IPS-11a (cell line): ENCODE results near the gene NTRK3.

Source experiments
- H3K4me3 ChIP-seq: one replicate; pipeline ENCODE4 v1.5.1; 2013; ENCODE audit warnings: low read depth, low read length, control low read depth

Gene NTRK3

DNA sequence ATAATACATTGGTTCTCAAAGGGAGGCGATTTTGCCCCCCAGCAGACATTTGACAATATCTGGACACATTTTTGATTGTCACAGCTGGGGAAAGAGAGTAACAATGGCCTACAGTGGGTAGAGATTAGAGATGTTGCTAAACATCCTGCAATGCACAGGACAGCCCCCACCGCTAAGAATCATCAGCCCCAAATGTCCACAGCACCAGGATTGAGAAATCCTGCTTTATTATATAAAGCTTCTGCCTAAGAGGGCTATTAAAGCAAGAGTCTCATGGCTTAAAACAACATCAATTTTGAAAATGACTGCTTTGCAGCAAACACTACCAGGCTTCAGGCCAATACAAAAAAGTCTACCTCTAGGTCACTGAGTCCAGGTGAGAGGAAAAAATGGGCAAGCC, 68.2 kb downstream of the NTRK3 start:
- H3K4me3 ChIP-seq: no peak overlapping the region

DNA sequence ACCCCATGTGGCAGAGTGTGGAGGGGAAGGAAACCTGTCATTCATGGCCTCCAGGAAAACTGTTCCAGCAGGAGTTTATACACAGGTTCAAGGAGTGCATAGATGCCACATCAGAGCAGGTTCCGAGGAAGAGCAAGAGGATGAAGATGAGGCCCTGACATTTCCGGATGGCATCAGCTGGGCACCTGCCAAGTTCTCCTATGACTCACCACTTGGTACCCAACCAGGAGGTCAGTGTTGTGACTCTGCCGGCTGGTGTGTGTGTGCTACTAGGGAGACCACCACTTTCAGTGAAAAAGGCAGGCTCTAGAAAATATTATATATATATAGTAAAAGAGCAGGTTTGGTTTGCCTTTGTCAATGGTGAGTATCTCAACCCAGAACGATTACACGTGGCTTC, 69.3 kb downstream of the NTRK3 start:
- H3K4me3 ChIP-seq: no peak overlapping the region

DNA sequence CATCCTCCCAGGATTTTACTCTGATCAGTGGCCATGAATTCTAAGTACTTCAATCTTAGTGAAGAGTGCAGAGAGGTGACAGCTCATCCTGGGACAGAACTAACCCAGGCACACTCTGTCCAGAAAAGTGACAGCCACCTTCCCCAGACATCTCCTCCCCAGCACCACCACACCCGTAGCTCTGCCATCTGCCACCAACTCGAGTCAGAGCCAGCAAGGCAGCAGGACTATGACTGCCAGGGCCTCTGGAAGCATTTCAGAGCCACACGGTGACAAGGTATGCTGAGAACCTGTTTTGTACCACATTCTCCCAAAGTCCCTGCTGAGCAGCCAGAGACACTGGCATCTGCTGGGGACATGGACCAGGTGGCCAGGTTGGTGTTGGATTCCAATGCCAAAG, 71.0 kb downstream of the NTRK3 start:
- H3K4me3 ChIP-seq: no peak overlapping the region

DNA sequence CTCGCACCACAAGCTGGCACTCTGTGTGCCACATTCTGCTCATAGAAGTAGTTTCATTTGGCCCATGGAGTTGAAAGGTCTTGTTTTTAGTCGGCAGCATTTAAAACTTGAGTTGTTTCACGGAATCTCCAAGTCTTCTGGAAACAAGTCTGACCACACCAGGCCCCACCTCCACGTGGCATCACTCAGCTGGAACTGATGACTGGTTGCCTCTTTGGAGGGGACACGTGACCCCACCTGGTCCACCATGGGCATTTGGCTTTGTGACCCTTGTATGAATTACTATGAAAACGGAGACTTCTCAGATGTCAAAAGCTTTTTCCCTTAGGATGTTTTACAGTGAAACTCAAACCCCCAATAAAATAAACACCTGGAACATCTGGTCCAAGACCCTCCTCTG, 74.9 kb downstream of the NTRK3 start:
- no peak overlapping the region for H3K4me3 ChIP-seq

DNA sequence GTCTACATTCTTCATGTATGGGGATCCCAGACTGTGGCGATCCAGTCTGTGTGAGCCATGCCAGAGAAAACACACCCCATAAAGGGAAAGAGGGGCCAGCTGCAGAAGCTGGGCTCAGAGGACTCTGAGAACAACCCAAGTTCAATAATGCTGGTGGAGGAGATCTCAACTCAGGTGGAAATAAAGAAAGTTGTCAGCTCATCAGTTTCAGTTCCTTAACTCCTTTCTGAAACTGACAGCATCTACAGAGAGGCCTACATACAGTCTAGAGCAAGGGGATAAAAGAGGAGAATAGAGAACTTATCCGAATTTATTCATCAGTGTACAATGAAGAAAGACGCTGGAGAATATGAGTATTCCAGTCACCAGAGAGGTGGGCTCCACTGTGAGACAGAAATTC, 77.0 kb downstream of the NTRK3 start:
- no peak overlapping the region for H3K4me3 ChIP-seq

DNA sequence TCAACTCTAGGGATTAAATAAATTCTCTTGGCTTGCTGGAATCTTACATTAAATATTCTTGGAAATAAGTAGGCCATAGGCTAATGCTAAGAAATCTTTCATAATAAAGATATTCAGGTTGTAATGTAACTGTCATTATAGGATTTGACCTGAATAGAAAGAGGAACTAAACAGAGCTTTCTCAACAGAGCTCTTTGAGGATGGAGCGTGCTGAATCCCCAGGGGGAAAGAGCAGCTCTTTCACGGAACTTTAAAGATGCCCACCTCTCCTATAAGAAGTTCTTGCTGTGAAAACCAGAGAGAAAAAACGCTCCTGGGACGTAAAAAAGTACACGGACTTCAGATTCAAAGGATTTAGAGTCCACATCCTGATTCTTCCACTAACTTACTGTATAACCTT, 77.9 kb downstream of the NTRK3 start:
- H3K4me3 ChIP-seq: no peak overlapping the region

DNA sequence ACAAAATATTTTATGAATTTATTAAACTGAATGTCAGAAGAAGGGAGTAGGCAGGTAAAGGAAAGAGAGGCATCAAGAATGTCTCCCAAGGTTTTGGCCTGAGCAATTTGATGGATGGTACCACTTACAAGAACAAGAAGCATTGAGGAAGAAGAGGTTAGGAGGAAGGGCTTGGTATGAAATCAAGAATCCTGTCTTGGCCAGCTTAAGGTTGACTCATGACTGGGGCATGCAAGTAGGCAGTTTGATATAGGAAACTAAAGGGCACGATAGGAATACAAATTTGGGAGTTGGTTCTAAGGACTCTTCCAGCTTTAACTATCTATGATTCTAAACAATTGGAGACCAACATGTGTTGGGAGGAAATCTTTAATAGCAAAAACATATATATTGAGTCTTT, 79.1 kb downstream of the NTRK3 start:
- no peak overlapping the region for H3K4me3 ChIP-seq

DNA sequence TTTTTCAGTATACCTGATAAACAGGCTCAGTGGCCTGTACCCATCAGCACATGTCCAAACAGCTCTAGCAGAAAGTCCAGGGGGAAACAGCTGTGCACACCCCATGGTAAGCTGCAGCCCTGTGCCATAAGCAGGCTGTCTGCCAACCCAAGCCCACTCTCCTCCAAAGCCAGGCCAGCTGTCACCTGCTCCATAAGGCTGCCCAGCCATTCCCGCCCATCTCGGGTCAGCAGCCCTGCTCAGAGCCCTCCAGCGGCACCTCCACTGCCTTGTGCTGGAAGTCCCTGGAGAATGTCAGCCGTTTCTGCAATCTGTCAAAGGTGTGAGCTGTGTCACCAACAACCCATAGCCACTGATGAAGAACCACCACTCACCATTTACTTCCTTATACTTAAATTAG, 82.0 kb downstream of the NTRK3 start:
- no peak overlapping the region for H3K4me3 ChIP-seq

DNA sequence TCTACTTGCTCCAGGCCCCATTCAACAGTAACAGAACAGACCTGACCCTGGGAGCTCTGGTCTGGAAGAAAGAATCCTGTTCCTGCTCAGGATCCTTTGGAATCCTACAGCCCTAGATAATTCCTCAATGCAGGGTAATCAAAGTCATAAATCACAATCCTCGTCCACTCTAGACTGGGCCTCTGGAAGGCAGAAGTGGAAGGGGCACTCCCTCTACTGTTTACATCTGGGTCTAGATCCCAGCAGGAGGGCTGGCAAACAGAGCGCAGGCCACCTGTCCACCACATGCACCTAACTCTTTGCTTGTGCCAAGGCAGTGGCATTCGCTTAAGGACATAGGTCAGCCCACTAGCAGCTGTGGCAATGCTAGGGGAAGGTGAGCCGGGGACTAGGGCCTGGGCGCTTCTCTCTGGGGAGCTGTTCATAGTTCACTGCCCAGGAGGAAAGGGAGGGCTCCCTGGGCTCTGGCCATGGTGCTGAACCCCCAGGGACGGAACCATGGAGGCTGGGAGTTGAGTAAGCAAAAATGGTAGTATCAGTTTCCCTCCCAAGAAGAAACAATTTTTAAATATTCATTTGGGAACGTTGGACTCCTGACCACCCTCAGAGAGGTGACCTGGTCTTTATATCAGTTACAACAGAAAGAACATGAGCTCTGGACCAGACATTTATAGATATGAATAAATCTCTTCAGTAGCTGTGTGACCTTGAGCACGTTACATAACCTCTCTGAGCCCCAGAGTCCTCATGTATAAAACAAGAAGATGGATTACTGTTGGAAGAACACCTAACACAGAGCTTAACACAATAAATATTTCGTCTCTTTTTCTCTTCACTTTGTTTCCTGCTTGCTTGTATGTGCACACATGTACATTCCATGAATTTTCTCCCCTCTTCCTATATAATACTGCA, 90.2 kb downstream of the NTRK3 start:
- no peak overlapping the region for H3K4me3 ChIP-seq

DNA sequence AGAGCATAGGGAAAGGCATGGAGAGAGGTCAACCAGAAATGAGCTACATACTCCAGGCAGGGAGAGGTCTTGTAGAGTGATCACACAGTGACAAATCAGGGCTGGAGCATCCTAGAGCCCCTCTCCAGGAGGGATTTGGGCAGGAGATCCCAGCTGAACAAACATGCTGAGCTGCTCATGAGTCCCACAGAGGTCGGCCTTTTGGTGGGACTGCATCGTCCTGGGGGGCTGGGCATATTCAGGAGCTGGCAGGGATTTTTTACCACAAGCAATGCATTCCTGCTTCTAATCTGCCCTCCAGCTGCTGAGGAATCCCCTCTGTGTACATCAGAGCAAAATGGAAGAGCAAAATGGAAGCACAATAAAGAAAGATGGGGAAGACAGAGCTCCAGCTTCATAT, 94.9 kb downstream of the NTRK3 start:
- H3K4me3 ChIP-seq: no peak overlapping the region

DNA sequence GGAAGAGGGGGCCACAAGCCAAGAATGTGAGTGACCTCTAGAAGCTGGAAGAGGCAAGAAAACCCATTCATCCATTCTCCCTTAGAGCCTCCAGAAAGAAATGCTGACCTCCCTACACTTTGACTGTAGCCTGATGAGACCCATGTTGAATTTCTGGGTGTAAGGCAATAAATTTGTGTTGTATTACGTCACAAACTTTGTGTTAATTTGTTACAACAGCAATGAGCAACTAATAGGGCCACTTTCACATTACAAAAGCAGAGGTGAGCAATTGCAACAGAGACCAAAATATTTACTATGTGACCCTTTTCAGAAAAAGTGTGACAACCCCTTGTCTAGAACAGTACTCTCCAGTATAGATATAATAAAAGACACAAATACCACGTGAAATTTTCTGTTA, 101.2 kb downstream of the NTRK3 start:
- H3K4me3 ChIP-seq: no peak overlapping the region

DNA sequence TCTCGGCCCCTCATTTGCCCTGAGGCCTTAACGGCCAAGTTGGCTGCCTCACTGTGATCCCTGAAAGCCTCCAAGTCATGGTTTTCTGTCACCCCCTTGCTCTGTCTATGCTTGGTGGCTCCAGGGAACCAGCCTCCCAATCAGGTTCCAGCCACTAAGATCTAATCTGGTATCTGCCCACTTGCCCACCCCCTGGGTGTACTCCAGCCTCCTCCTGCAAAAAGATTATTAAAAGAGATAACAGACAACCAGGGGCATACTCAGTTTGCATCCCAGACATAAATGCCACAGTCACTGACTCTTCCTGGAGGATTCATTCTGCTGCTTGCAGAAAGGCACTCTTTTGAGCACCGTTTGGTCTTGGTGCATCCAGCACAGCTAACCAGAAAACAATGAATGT, 103.9 kb downstream of the NTRK3 start:
- no peak overlapping the region for H3K4me3 ChIP-seq

DNA sequence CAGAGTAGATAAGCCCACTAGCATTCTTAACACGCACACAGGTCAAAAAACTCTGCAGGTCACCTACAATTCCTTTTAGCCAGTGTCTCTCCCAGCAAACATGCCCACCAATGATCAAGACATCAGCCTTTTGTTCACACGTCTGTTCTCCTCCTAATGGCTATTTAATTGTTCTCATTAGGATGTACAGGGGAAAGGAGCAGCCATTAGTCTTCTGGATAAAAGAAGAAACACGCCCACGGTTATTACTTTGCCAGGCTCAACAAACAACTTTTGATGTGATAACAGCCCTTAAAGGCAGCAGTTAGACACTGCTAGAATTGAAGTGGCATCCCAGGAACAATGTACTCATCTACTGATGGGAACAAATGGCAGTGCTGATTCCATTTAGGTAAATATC, 108.8 kb downstream of the NTRK3 start:
- H3K4me3 ChIP-seq: no peak overlapping the region

DNA sequence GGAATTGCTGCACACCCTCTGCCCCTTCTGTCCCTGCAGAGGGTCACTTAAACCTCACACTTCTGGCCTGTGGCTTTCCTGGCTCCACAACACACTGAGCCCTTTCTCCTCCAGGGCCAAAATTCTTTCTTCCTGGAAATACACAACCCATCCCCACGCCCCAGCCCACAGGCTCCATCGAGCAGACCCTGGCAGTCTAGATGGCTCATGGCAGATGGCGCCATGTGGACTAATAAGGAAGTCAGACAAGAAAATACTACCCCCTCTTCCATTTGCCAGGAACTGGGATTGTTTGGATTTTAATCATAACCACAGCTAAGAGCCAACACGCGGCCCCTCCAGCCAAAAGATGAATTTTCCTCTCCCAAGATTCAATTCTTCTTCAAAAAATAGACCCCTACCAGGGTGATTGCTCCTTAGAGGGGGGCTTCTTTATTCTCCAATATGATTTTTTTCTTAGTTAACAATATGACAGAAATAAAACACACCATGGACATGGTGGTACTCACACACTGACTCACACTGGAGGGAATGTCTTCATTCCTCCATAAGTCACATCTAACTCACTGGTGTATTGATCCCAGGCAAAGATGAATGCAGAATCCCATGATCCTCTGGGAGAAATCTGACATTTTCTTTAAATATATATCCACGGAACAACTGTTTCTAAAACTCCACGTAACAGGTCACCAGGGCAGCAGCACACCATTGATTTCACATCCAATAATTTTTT, 111.5 kb downstream of the NTRK3 start:
- H3K4me3 ChIP-seq: no peak overlapping the region

DNA sequence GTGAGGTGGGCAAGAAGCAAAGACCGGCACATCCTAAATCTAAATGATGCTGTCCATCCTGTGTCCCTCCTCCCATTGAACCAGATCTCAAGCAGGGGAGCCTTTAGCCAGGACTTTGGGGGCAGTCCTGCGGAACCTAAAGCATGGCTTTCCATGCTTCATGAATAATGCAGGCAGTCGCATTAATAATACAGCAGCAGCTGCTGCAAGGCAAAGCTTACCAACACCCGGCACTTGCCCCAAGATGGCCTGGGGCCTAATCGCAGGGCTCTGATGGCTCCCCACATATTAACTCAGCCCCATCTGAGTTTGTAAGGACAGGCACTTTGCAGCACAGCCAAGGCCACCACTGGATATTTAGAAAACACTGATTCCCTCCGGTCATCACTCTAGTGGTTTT, 114.4 kb downstream of the NTRK3 start:
- no peak overlapping the region for H3K4me3 ChIP-seq

DNA sequence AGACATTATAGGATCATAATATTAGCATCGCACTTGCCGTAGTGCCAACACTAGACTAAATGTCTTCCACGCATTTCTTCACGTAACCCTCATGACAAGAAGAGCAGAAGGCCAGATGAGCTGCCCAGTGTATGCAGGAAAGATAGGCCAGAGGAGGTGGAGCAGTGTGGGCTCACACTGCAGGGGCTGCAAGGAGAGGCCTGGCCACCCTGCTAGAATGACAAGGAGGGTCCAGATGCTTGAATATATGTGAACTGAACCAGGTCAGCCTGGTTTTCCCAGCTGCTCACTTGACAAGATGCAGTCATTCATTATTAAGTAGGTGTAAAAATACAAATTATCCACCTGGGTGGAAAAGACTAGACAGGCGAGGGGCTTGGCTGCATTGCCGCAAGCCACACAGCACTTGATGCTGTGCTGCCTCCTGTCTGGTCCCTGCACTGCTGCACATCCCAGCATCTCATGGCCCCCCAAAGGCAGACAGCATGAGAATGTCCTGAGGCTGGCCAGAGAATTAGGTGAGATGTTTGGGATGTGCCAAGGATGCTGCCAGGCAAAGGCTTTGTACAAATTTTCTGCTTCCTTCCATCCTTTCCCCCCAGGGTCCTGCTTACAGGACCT, 115.2 kb downstream of the NTRK3 start:
- H3K4me3 ChIP-seq: no peak overlapping the region

DNA sequence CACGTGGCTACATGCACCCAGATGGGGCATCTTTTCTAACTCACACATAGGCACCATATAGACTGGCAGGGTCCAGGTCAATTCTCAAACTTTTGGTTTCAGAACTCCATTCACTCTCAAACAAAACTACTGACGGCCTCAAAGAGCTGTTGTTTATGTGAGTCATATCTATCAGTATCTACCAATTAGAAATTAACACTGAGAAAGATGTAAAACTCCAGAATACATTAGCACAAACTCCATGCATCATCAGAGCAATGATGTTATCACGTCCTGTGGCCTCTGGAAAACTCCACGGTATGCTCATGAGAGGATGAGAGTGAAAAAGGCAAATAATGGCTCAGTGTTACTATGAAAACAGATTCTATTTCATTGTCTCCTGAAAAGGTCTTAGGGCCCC, 116.1 kb downstream of the NTRK3 start:
- H3K4me3 ChIP-seq: no peak overlapping the region

DNA sequence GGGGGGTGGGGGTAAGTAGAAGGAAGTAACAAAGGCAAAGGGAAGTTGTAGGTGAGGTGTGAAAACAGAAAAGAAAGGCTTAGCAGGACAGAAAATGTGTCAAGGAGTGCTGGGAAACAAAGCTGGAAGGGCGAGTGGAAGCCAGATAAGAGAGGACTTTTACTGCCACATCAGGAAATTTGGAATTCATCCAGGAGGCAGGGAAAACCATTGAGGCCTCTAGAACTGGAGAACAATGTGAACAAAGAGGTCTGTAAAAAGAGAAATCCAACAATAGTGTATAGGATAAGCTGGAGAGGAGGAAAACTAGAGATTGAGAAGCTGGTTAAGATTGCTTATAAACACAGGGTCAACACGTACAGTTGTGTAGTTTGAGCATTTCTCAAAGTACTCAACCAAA, 116.6 kb downstream of the NTRK3 start:
- no peak overlapping the region for H3K4me3 ChIP-seq

DNA sequence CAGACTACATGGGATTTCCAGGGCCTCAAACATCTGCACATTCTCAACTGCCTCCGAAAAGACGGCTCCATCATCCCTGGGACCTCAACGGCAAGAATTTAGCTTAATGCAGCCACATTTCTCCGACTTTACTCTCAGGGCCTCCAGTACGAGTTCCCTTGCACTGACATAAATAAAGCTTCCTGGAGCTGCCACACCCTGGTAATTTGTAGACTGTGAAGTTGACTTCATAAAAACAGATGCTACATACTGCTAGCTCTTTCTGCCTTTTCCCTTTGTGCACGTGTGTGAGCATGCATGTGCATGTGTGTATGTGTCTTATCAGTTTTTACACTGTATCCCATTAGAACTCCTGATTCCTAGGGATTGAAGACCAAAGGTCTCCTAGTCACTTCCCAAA, 122.7 kb downstream of the NTRK3 start:
- H3K4me3 ChIP-seq: no peak overlapping the region

DNA sequence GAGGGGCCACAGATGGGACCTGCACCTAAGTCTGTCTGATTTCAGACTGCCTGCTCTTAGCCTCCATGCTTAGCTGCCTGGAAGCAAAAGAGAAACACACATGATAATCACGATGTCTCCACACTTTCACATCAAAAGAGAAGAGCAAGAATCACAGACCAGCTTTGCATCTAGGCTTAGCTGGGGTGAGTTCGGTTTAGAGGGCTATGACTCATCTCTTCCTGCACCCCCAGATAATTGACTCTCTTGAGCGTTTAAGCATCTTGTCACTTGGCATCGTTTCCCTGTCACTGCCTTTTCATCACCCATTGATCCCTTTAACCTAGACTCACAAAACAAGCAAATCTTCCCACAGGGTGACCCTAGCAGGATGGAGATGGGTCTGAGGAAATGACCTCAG, 124.0 kb downstream of the NTRK3 start:
- H3K4me3 ChIP-seq: no peak overlapping the region

DNA sequence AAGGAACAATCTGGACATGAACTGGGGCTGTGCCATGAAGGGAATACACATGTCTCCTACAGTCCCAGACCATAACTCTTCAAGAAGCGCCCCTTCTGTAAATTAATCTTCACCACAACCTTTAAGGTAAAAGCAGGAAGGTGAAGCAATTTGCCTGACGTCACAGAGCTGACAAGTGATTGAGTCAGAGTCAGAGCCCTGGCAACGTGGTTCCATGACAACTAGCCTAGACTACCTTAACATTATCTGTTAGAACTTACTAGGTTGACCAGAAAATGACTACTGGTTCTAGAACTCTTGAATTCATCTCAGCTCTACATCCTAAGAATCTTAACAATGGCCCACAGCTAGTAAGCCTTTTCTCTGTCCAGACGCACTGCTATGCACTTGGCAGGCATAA, 124.6 kb downstream of the NTRK3 start:
- H3K4me3 ChIP-seq: no peak overlapping the region

DNA sequence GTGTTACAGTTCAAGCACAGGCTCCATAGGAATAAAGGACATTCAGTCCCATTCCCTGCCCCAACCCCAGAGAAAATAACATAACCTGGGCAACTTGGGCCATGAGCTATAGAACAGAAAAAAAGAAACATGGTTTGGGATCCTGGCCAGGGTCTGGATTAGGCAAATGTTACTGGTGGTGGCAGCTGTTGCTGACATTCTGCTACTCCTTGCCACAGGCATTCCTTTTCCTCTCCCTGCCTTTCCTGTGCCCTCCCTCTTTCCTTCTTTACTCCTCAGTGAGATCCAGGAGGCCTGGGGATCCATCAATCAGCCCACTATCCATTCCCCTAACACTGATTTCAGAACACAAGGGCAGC, 129.1 kb downstream of the NTRK3 start:
- H3K4me3 ChIP-seq: no peak overlapping the region
